CD4-positive, alpha-beta memory T cell (primary cell): ENCODE results near the gene CTBP2. TPM values are rescaled to one million over a fixed set of nuclear protein-coding genes. Genes with fewer than 3 reads are reported as not detected.

ENCODE experiments used
- CTCF ChIA-PET: fragments of 350-600 bp; sonication (Branson Sonifier 250); formaldehyde crosslinking; loops from one replicate; lab custom pipeline; 2021; ENCODE audit warnings: inconsistent platforms; ENCODE audit not compliant: partially characterized antibody; lab: Charles Lee
- POLR2A ChIA-PET: fragments of 350-600 bp; sonication (Branson Sonifier 250); formaldehyde crosslinking; loops from one replicate; lab custom pipeline; 2021; ENCODE audit not compliant: partially characterized antibody; lab: Charles Lee
- DNase-seq, 5 donors: peaks; one replicate each; pipeline versions ENCODE4 v3.0.0 to v3.0.0-alpha.2; 2020 to 2022; ENCODE audit warnings: mixed read lengths in 1 of 5
- H3K27ac ChIP-seq: one replicate; pipeline ENCODE4 v1.7.0; 2013; ENCODE audit warnings: low read depth, low read length
- H3K27me3 ChIP-seq: 2 replicates; pipeline ENCODE4 v1.7.0; 2013; ENCODE audit warnings: mild to moderate bottlenecking, low read length, moderate library complexity; ENCODE audit not compliant: insufficient read depth
- H3K36me3 ChIP-seq: 2 replicates; pipeline ENCODE4 v1.7.0; 2013; ENCODE audit warnings: mild to moderate bottlenecking, low read length, moderate library complexity; ENCODE audit not compliant: insufficient read depth
- H3K4me1 ChIP-seq: 2 replicates; pipeline ENCODE4 v1.7.0; 2013; ENCODE audit warnings: mild to moderate bottlenecking, low read length, moderate library complexity; ENCODE audit not compliant: insufficient read depth
- H3K4me3 ChIP-seq, 2 donors: one replicate each; pipeline ENCODE4 v1.7.0; 2013; ENCODE audit warnings: low read length in 2 of 2, mild to moderate bottlenecking in 1 of 2
- H3K9me3 ChIP-seq, 2 donors: one replicate each; pipeline ENCODE4 v1.7.0; 2013; ENCODE audit warnings: low read length in 2 of 2, control low read depth in 1 of 2; ENCODE audit not compliant: control insufficient read depth in 1 of 2
- H3K27ac Mint-ChIP-seq, 7 donors: one replicate each; pipeline ENCODE4 v1.8.0; 2020 to 2021; ENCODE audit warnings: mixed read lengths in 7 of 7, mild to moderate bottlenecking in 6 of 7, inconsistent platforms in 3 of 7, moderate library complexity in 3 of 7
- H3K27me3 Mint-ChIP-seq, 2 donors: one replicate each; pipeline ENCODE4 v1.8.0; 2020 to 2021; ENCODE audit warnings: mixed read lengths in 2 of 2
- H3K36me3 Mint-ChIP-seq, 2 donors: one replicate each; pipeline ENCODE4 v1.8.0; 2020 to 2021; ENCODE audit warnings: mixed read lengths in 2 of 2, inconsistent platforms in 1 of 2, mild to moderate bottlenecking in 1 of 2
- H3K4me1 Mint-ChIP-seq, 4 donors: one replicate each; pipeline ENCODE4 v1.8.0; 2020 to 2021; ENCODE audit warnings: mixed read lengths in 4 of 4, mild to moderate bottlenecking in 1 of 4
- H3K4me3 Mint-ChIP-seq, 8 donors: one replicate each; pipeline ENCODE4 v1.8.0; 2020 to 2021; ENCODE audit warnings: mixed read lengths in 8 of 8, mild to moderate bottlenecking in 7 of 8, moderate library complexity in 6 of 8, inconsistent platforms in 3 of 8
- H3K9me3 Mint-ChIP-seq, 8 donors: one replicate each; pipeline ENCODE4 v1.8.0; 2020 to 2021; ENCODE audit warnings: mixed read lengths in 8 of 8, mild to moderate bottlenecking in 5 of 8, inconsistent platforms in 3 of 8, moderate library complexity in 1 of 8
- intact Hi-C: fragments of 100-400 bp; cut with micrococcal nuclease; formaldehyde crosslinking; loops from one replicate; pipeline ENCODE4 v1.15.1; 2023
- polyA plus RNA-seq, 2 donors: library from polyadenylated mRNA; unstranded; fragments of 300-500 nt; fragmentation: Illumina TruSeq; gene quantifications; one replicate each; pipeline ENCODE4 v1.2.3, GENCODE V29; 2021
- total RNA-seq, 2 experiments: library from RNA; stranded (reverse); gene quantifications; one replicate each; pipeline ENCODE4 v1.2.3, GENCODE V29; 2021

The CTBP2 gene
- total and polyA plus RNA-seq, 4 experiments from 2014 or later: 0.16 to 0.97 (median 0.61) TPM; not detected in 1

- no peak overlapping the region for H3K27ac ChIP-seq
- ChIA-PET CTCF (no interaction called here), POLR2A (no interaction called here)
- H3K4me3 ChIP-seq: no peak overlapping the region
- H3K27me3 Mint-ChIP-seq: peaks cover 4 to 5% of the 10 kb centered on the region in 2 donors
- H3K4me1 ChIP-seq: no peaks in the 10 kb centered on the region
- no peaks in the 10 kb centered on the region for H3K9me3 Mint-ChIP-seq
- H3K9me3 ChIP-seq: no peaks in the 10 kb centered on the region
- no peak overlapping the region for H3K4me3 Mint-ChIP-seq
- intact Hi-C loops: no loop called here
- no peak overlapping the region for H3K27ac Mint-ChIP-seq
- H3K36me3 Mint-ChIP-seq: no peaks in the 10 kb centered on the region
- peaks cover 0 to 8% (median 1%) of the 10 kb centered on the region in 4 donors for H3K4me1 Mint-ChIP-seq
- H3K27me3 ChIP-seq: no peaks in the 10 kb centered on the region
- no peak for DNase-seq
- H3K36me3 ChIP-seq: no peaks in the 10 kb centered on the region
These were observed 66.2 kb downstream of the CTBP2 start for GRCh38 chr10:125093974-125094705.

GRCh38 chr10:125093199-125093973, 67.0 kb downstream of the CTBP2 start:
- ChIA-PET POLR2A (no interaction called here), CTCF (no interaction called here)
- Mint-ChIP-seq H3K4me1 (peaks cover 0 to 8% (median 1%) of the 10 kb centered on the region in 4 donors), H3K4me3 (no peak overlapping the region), H3K27ac (no peak overlapping the region), H3K9me3 (no peaks in the 10 kb centered on the region), H3K36me3 (no peaks in the 10 kb centered on the region), H3K27me3 (peaks cover 4 to 5% of the 10 kb centered on the region in 2 donors)
- Histone ChIP-seq H3K9me3 (no peaks in the 10 kb centered on the region), H3K27me3 (no peaks in the 10 kb centered on the region), H3K4me3 (no peak overlapping the region), H3K36me3 (no peaks in the 10 kb centered on the region), H3K27ac (no peak overlapping the region), H3K4me1 (no peaks in the 10 kb centered on the region)
- intact Hi-C loops: no loop called here
- DNase-seq: no peak

- H3K27me3 ChIP-seq: no peaks in the 10 kb centered on the region
- no peak overlapping the region for H3K4me3 Mint-ChIP-seq
- H3K9me3 ChIP-seq: no peaks in the 10 kb centered on the region
- no peaks in the 10 kb centered on the region for H3K36me3 Mint-ChIP-seq
- no peak overlapping the region for H3K4me3 ChIP-seq
- H3K9me3 Mint-ChIP-seq: peaks cover 0 to 2% (median 0%) of the 10 kb centered on the region in 8 donors
- H3K27me3 Mint-ChIP-seq: peaks cover 5 to 7% of the 10 kb centered on the region in 2 donors
- ChIA-PET POLR2A (no interaction called here), CTCF (no interaction called here)
- no peaks in the 10 kb centered on the region for H3K36me3 ChIP-seq
- intact Hi-C loops: no loop called here
- peaks cover 0 to 8% (median 1%) of the 10 kb centered on the region in 4 donors for H3K4me1 Mint-ChIP-seq
- no peak overlapping the region for H3K27ac ChIP-seq
- no peak for DNase-seq
- no peak overlapping the region for H3K27ac Mint-ChIP-seq
- no peaks in the 10 kb centered on the region for H3K4me1 ChIP-seq
These were observed 67.8 kb downstream of the CTBP2 start for GRCh38 chr10:125092564-125093031.

- peaks cover 0 to 2% (median 0%) of the 10 kb centered on the region in 8 donors for H3K9me3 Mint-ChIP-seq
- Histone ChIP-seq H3K4me1 (no peaks in the 10 kb centered on the region), H3K9me3 (no peaks in the 10 kb centered on the region), H3K27me3 (no peaks in the 10 kb centered on the region), H3K36me3 (no peaks in the 10 kb centered on the region), H3K4me3 (no peak overlapping the region), H3K27ac (no peak overlapping the region)
- DNase-seq: no peak
- POLR2A ChIA-PET: no interaction called here
- H3K27ac Mint-ChIP-seq: no peak overlapping the region
- intact Hi-C loops: no loop called here
- CTCF ChIA-PET: interaction anchor here (1.1 kb wide), 1 partner anchor 44 kb away, joined by 3 read pairs; no protein-coding TSS in a partner anchor
- H3K36me3 Mint-ChIP-seq: no peaks in the 10 kb centered on the region
- peaks cover 5 to 7% of the 10 kb centered on the region in 2 donors for H3K27me3 Mint-ChIP-seq
- H3K4me1 Mint-ChIP-seq: peaks cover 0 to 8% (median 1%) of the 10 kb centered on the region in 4 donors
- no peak overlapping the region for H3K4me3 Mint-ChIP-seq
These were observed 68.5 kb downstream of the CTBP2 start for GRCh38 chr10:125091891-125092290.

- H3K9me3 ChIP-seq: no peaks in the 10 kb centered on the region
- no peak for DNase-seq
- POLR2A ChIA-PET: no interaction called here
These were observed 70.9 kb downstream of the CTBP2 start for GRCh38 chr10:125089469-125089868.

GRCh38 chr10:125087897-125088215, 72.5 kb downstream of the CTBP2 start:
- DNase-seq: no peak
- ChIA-PET CTCF (no interaction called here), POLR2A (no interaction called here)
- Histone ChIP-seq H3K36me3 (no peaks in the 10 kb centered on the region), H3K27me3 (no peaks in the 10 kb centered on the region), H3K4me1 (no peaks in the 10 kb centered on the region), H3K4me3 (no peak overlapping the region), H3K9me3 (no peaks in the 10 kb centered on the region), H3K27ac (no peak overlapping the region)
- Mint-ChIP-seq H3K27me3 (peaks cover 1 to 3% of the 10 kb centered on the region in 2 donors), H3K27ac (no peak overlapping the region), H3K4me3 (no peak overlapping the region), H3K36me3 (no peaks in the 10 kb centered on the region), H3K4me1 (no peaks in the 10 kb centered on the region), H3K9me3 (peaks cover 0 to 2% (median 0%) of the 10 kb centered on the region in 8 donors)
- intact Hi-C loops: no loop called here

More at GRCh38 chr10:125089469-125089868, 70.9 kb downstream of the CTBP2 start:
- Mint-ChIP-seq H3K36me3 (no peaks in the 10 kb centered on the region), H3K27ac (no peak overlapping the region), H3K4me3 (no peak overlapping the region), H3K4me1 (no peaks in the 10 kb centered on the region), H3K9me3 (peaks cover 0 to 2% (median 0%) of the 10 kb centered on the region in 8 donors), H3K27me3 (peaks cover 1 to 7% of the 10 kb centered on the region in 2 donors)
- no peaks in the 10 kb centered on the region for H3K27me3 ChIP-seq
- no peaks in the 10 kb centered on the region for H3K36me3 ChIP-seq
- no peak overlapping the region for H3K4me3 ChIP-seq
- no peaks in the 10 kb centered on the region for H3K4me1 ChIP-seq
- H3K27ac ChIP-seq: no peak overlapping the region
- intact Hi-C loops: no loop called here
- CTCF ChIA-PET: no interaction called here

GRCh38 chr10:125087191-125087896, 73.0 kb downstream of the CTBP2 start:
- no peak overlapping the region for H3K27ac Mint-ChIP-seq
- H3K27me3 Mint-ChIP-seq: peaks cover 1 to 3% of the 10 kb centered on the region in 2 donors
- Histone ChIP-seq H3K36me3 (no peaks in the 10 kb centered on the region), H3K4me1 (no peaks in the 10 kb centered on the region), H3K27me3 (no peaks in the 10 kb centered on the region), H3K27ac (no peak overlapping the region), H3K4me3 (no peak overlapping the region), H3K9me3 (no peaks in the 10 kb centered on the region)
- CTCF ChIA-PET: no interaction called here
- H3K9me3 Mint-ChIP-seq: peaks cover 0 to 2% (median 0%) of the 10 kb centered on the region in 8 donors
- POLR2A ChIA-PET: no interaction called here
- intact Hi-C loops: no loop called here
- H3K4me1 Mint-ChIP-seq: no peaks in the 10 kb centered on the region
- no peak overlapping the region for H3K4me3 Mint-ChIP-seq
- DNase-seq: no peak
- H3K36me3 Mint-ChIP-seq: no peaks in the 10 kb centered on the region
